A673 (cell line): Measurements from ENCODE around the gene OR4D9.

Experiments
- CTCF ChIP-seq: fragments of 300-800, 200-600 bp; sonication (generic); conservative IDR thresholded peaks from 2 replicates; pipeline ENCODE4 v1.5.1; 2017; ENCODE audit warnings: low read depth, mild to moderate bottlenecking, antibody characterized with exemption, low read length, moderate library complexity, mixed read lengths
- EZH2 ChIP-seq: fragments of 200-600 bp; sonication (generic); IDR thresholded peaks from 2 replicates; pipeline ENCODE4 v1.6.1; 2017; ENCODE audit warnings: borderline replicate concordance, low read depth, mild to moderate bottlenecking, mixed read lengths, antibody characterized with exemption, low read length; ENCODE audit not compliant: poor library complexity, severe bottlenecking

GRCh38 chr11:59555601-59556114 lies 44.3 kb downstream of the OR4D9 start:
- no peak for TF ChIP-seq CTCF
- TF ChIP-seq EZH2 = no peak
